Esophagus squamous epithelium (tissue), 5 donors: Measurements from ENCODE around the gene IKBKE. TPM values are rescaled to one million over a fixed set of nuclear protein-coding genes. Genes with fewer than 3 reads are reported as not detected.

ENCODE experiments used
- DNase-seq: peaks from one replicate; lab custom pipeline; 2025; lab: John Stamatoyannopoulos, UW
- H3K27ac ChIP-seq, 4 donors: fragments of 200-600 bp; sonication (generic); one replicate each; pipeline ENCODE4 v1.5.1; 2016 to 2019; ENCODE audit warnings: mild to moderate bottlenecking in 1 of 4
- H3K27me3 ChIP-seq, 4 donors: fragments of 200-600 bp; sonication (generic); 1 replicate in 3 of 4; 2 replicates in 1 of 4; pipeline versions ENCODE4 v1.5.1 to v1.6.0; 2017 to 2021; ENCODE audit warnings: antibody characterized with exemption in 1 of 4
- H3K36me3 ChIP-seq, 3 donors: fragments of 200-600 bp; sonication (generic); one replicate each; pipeline ENCODE4 v1.5.1; 2016 to 2019
- H3K4me1 ChIP-seq, 3 donors: fragments of 200-600 bp; sonication (generic); one replicate each; pipeline ENCODE4 v1.5.1; 2017 to 2019
- H3K4me3 ChIP-seq, 4 donors: fragments of 200-600 bp; sonication (generic); 1 replicate in 3 of 4; 2 replicates in 1 of 4; pipeline ENCODE4 v1.5.1; 2016 to 2019; ENCODE audit warnings: mild to moderate bottlenecking in 2 of 4, moderate library complexity in 1 of 4
- H3K9me3 ChIP-seq, 3 donors: fragments of 200-600 bp; sonication (generic); one replicate each; pipeline ENCODE4 v1.5.1; 2016 to 2019
- CTCF ChIP-seq, 6 experiments: fragments of 450-650 bp in 4 of 6; fragments of 200-600 bp in 2 of 6; sonication (generic) in 2 of 6; IDR thresholded peaks; one replicate each; pipeline ENCODE4 v1.5.1; 2016 to 2019; ENCODE audit warnings: antibody characterized with exemption in 6 of 6, mild to moderate bottlenecking in 4 of 6, moderate library complexity in 4 of 6
- POLR2A ChIP-seq, 4 donors: fragments of 450-650 bp; IDR thresholded peaks; one replicate each; pipeline ENCODE4 v1.6.1; 2017; ENCODE audit warnings: antibody characterized with exemption in 4 of 4, mild to moderate bottlenecking in 4 of 4, moderate library complexity in 3 of 4
- WGBS, 2 donors: methylation state at CpG; one replicate each; pipeline ENCODE4 v1.1.5; 2018; 5-methylcytosine and 5-hydroxymethylcytosine counted together
- intact Hi-C: fragments of 100-400 bp; cut with DNase I; formaldehyde crosslinking; loops from one replicate; pipeline ENCODE4 v1.15.0; 2022
- total RNA-seq, 4 donors: library from RNA; depleted of rRNA; stranded (reverse); fragments of >200 nt; gene quantifications; one replicate each; pipeline ENCODE4 v1.1.0, GENCODE V29; 2016
- donor health status: DM: yes; HTN: yes; CAD: no.

IKBKE gene
- total RNA-seq, 4 donors from 2014 or later: 12.6 to 23.7 (median 18.1) TPM

DNA sequence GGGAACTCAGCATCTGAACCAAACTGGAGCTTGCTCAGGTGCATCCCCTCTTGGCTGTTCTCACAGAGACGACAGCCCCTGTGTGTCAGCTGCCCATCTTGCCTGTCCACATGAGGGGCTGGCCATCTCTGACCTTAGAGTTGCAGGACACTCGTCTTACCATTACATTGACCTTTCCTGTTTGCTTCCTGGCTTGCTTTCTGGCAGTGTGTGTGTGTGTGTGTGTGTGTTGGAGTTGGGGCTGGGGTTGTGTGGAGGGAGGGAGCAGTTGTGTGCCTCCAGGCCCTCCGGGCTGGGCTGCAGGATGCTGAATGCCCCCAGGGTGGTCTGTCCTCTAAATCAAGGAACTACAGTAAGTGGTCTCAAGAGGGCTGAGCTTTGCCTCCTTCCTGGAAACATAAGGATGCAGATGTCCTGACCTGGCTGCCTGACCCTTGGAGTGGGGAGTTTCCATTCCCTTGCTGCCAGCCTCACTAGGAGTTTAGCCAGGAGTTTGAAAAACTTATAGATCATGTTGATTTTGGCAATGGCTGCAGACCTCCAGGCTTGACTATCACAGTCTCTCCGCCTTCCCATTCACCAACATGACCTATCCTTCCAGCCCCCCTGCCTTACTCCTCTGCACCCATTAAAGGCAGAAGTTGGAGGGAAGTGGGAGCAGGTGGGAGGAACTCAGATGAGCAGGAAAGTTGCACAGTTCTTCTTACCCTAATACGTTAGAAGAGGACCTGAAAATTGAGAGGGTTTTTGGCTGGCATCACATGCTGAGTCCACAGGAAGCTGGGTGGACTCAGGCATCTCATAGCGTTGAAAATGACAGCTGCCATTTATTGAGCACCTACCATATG, 56.0 kb downstream of the IKBKE start:
- no peak for DNase-seq
- H3K4me1 ChIP-seq: peaks cover 7 to 40% (median 12%) of the 10 kb centered on the region in 3 donors
- H3K27ac ChIP-seq: peak overlapping the region in 2 of 4 donors; percentile 79 to 85
- 52 to 59% methylated on average over 4 to 5 of the region's 6 CpGs for WGBS, 2 donors
- intact Hi-C loops: no loop called here
- no peaks in the 10 kb centered on the region for H3K9me3 ChIP-seq
- H3K4me3 ChIP-seq: no peak overlapping the region
- peaks cover 0 to 20% (median 0%) of the 10 kb centered on the region in 3 donors for H3K36me3 ChIP-seq
- no peak for TF ChIP-seq POLR2A (IDR thresholded peaks at IDR 0.05)
- no peak for TF ChIP-seq CTCF (IDR thresholded peaks at IDR 0.05)
- no peaks in the 10 kb centered on the region for H3K27me3 ChIP-seq

- intact Hi-C loops: no loop called here
- TF ChIP-seq CTCF (IDR thresholded peaks at IDR 0.05) (no peak), POLR2A (IDR thresholded peaks at IDR 0.05) (no peak)
- DNase-seq: no peak
Measured at GRCh38 chr1:206529425-206529824, 59.1 kb downstream of the IKBKE start.

GRCh38 chr1:206532368-206532767, 62.1 kb downstream of the IKBKE start:
- no peak for DNase-seq

More at GRCh38 chr1:206529425-206529824, 59.1 kb downstream of the IKBKE start:
- Histone ChIP-seq H3K27ac (no peak overlapping the region), H3K4me3 (no peak overlapping the region), H3K4me1 (peaks cover 7 to 33% (median 10%) of the 10 kb centered on the region in 3 donors), H3K27me3 (no peaks in the 10 kb centered on the region), H3K9me3 (no peaks in the 10 kb centered on the region), H3K36me3 (peaks cover 0 to 28% (median 0%) of the 10 kb centered on the region in 3 donors)
- WGBS, 2 donors: 81 to 90% methylated on average over 3 to 6 of the region's 7 CpGs

DNA sequence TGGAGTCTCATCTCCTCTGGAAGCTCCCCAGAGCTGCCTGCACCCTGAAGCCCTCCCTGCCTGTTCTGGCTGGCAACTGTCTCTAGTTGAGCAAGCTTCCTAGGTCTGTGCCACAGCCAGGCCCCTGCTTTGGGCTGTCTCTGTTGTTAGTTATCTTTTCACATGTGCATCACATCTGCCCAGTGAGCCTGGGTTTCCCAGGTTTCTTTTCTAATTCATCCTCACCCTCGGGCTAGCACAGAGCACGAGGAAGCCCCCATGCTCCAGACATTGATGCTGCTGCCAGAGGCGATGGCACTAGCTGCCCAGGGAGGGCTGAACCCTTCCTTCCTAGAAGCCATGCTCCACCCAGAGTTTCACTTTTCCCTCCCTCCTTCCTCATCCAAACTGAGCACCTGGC, 64.3 kb downstream of the IKBKE start:
- peaks cover 1 to 50% (median 12%) of the 10 kb centered on the region in 3 donors for H3K4me1 ChIP-seq
- H3K36me3 ChIP-seq: peaks cover 0 to 41% (median 0%) of the 10 kb centered on the region in 3 donors
- no peaks in the 10 kb centered on the region for H3K27me3 ChIP-seq
- intact Hi-C loops: no loop called here
- no peak overlapping the region for H3K27ac ChIP-seq
- no peaks in the 10 kb centered on the region for H3K9me3 ChIP-seq
- 80 to 83% methylated on average over 2 to 3 of the region's 3 CpGs for WGBS, 2 donors
- TF ChIP-seq CTCF (IDR thresholded peaks at IDR 0.05) (no peak), POLR2A (IDR thresholded peaks at IDR 0.05) (no peak)
- DNase-seq: no peak
- no peak overlapping the region for H3K4me3 ChIP-seq

More at GRCh38 chr1:206532368-206532767, 62.1 kb downstream of the IKBKE start:
- Histone ChIP-seq H3K36me3 (peaks cover 0 to 30% (median 0%) of the 10 kb centered on the region in 3 donors), H3K27me3 (no peaks in the 10 kb centered on the region), H3K27ac (no peak overlapping the region), H3K9me3 (no peaks in the 10 kb centered on the region), H3K4me3 (no peak overlapping the region), H3K4me1 (peaks cover 0 to 29% (median 0%) of the 10 kb centered on the region in 3 donors)
- WGBS, 2 donors: 94 to 96% methylated on average over 2 to 7 of the region's 7 CpGs
- no peak for TF ChIP-seq CTCF (IDR thresholded peaks at IDR 0.05)
- TF ChIP-seq POLR2A (IDR thresholded peaks at IDR 0.05): no peak
- intact Hi-C loops: no loop called here

DNA sequence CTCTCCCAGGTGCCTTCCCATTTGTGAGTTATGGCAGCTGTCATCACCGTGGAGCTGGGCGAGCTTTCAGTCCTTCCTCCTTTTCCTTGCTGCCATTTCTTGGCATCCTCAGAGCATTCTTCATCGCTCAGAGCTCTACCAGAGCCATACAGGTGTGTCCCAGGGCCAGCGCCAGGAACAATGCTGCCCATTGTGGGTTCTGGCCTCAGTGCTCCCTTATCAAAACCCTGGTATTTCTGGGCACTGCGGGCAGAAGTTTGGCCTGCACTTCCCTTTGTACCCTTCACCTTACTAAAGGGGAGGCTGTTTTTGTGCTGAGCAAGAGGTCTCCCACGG, 65.5 kb downstream of the IKBKE start:
- TF ChIP-seq POLR2A (IDR thresholded peaks at IDR 0.05) (no peak), CTCF (IDR thresholded peaks at IDR 0.05) (no peak)
- Histone ChIP-seq H3K36me3 (peaks cover 0 to 39% (median 0%) of the 10 kb centered on the region in 3 donors), H3K9me3 (no peaks in the 10 kb centered on the region), H3K4me1 (peaks cover 13 to 63% (median 22%) of the 10 kb centered on the region in 3 donors), H3K27me3 (no peaks in the 10 kb centered on the region), H3K27ac (no peak overlapping the region), H3K4me3 (no peak overlapping the region)
- WGBS, 2 donors: 37 to 50% methylated on average over 4 to 5 of the region's 6 CpGs
- intact Hi-C loops: no loop called here
- no peak for DNase-seq
